SK-N-SH (cell line): ENCODE data around the gene B4GALNT1. TPM values are rescaled to one million over a fixed set of nuclear protein-coding genes. Genes with fewer than 3 reads are reported as not detected.

Source experiments
- CTCF ChIA-PET: fragments of 300-600, 350-600 bp; formaldehyde crosslinking; extraction: SDS; loops from one replicate; lab custom pipeline; 2021; lab: Yijun Ruan, JAX
- POLR2A ChIA-PET: fragments of 350-600 bp; sonication (Branson Sonifier 250); formaldehyde crosslinking; extraction: SDS; loops from one replicate; lab custom pipeline; 2020; ENCODE audit warnings: antibody characterized with exemption, inconsistent platforms; lab: Yijun Ruan, JAX
- DNase-seq: peaks from one replicate; pipeline ENCODE4 v3.0.0; 2012
- H2AFZ ChIP-seq: fragments of 200-600 bp; sonication (generic); 2 replicates; pipeline ENCODE4 v1.8.1; 2016; ENCODE audit warnings: antibody characterized with exemption, mild to moderate bottlenecking, low read depth
- H3F3A ChIP-seq: fragments of 200-600 bp; sonication (generic); replicated peaks from 2 replicates; pipeline ENCODE3; 2016; ENCODE audit warnings: antibody characterized with exemption, mild to moderate bottlenecking; ENCODE audit not compliant: insufficient read depth
- H3K27ac ChIP-seq, 2 experiments: fragments of 200-500 bp in 1 of 2; fragments of 200-600 bp in 1 of 2; sonication (Bioruptor generic) in 1 of 2; sonication (generic), shearing (Covaris generic) in 1 of 2; 2 replicates each; pipeline versions ENCODE4 v1.5.1 to v1.6.1; 2014 to 2016; ENCODE audit warnings: low read depth in 2 of 2, inconsistent platforms in 1 of 2, low read length in 1 of 2, mild to moderate bottlenecking in 1 of 2, mixed read lengths in 1 of 2
- H3K27me3 ChIP-seq: fragments of 200-600 bp; sonication (generic), shearing (Covaris generic); 2 replicates; pipeline ENCODE4 v1.6.1; 2016; ENCODE audit warnings: mixed run types; ENCODE audit not compliant: insufficient read depth
- H3K36me3 ChIP-seq, 2 experiments: fragments of 200-500 bp in 1 of 2; fragments of 200-600 bp in 1 of 2; sonication (Bioruptor generic) in 1 of 2; sonication (generic) in 1 of 2; replicated peaks in 1 of 2; 2 replicates each; pipeline versions ENCODE3 to v1.5.1; 2014 to 2016; ENCODE audit warnings: low read length in 1 of 2, mild to moderate bottlenecking in 1 of 2; ENCODE audit not compliant: insufficient read depth in 2 of 2, control insufficient read depth in 1 of 2
- H3K4me1 ChIP-seq, 2 experiments: fragments of 200-500 bp in 1 of 2; fragments of 200-600 bp in 1 of 2; sonication (Bioruptor generic) in 1 of 2; sonication (generic), shearing (Covaris generic) in 1 of 2; 2 replicates each; pipeline versions ENCODE4 v1.5.1 to v1.6.1; 2014 to 2016; ENCODE audit warnings: low read depth in 1 of 2, low read length in 1 of 2, mixed run types in 1 of 2; ENCODE audit not compliant: insufficient read depth in 2 of 2, control insufficient read depth in 1 of 2
- H3K4me2 ChIP-seq: fragments of 200-600 bp; sonication (generic), shearing (Covaris generic); 2 replicates; pipeline ENCODE4 v1.6.1; 2017; ENCODE audit warnings: mixed run types
- H3K4me3 ChIP-seq, 2 experiments: fragments of 200-500 bp in 1 of 2; fragments of 200-600 bp in 1 of 2; sonication (Bioruptor generic) in 1 of 2; sonication (generic), shearing (Covaris generic) in 1 of 2; 2 replicates each; pipeline versions ENCODE4 v1.5.1 to v1.8.1; 2014 to 2016; ENCODE audit warnings: low read depth in 2 of 2, inconsistent platforms in 1 of 2, low read length in 1 of 2, mild to moderate bottlenecking in 1 of 2, mixed read lengths in 1 of 2, moderate library complexity in 1 of 2
- H3K79me2 ChIP-seq: fragments of 200-600 bp; sonication (generic); 2 replicates; pipeline ENCODE4 v1.8.1; 2017; ENCODE audit warnings: mild to moderate bottlenecking; ENCODE audit not compliant: insufficient read depth
- H3K9ac ChIP-seq: fragments of 200-600 bp; sonication (generic); 2 replicates; pipeline ENCODE4 v1.6.1; 2017; ENCODE audit warnings: mixed run types
- H3K9me2 ChIP-seq: fragments of 200-600 bp; sonication (generic); 2 replicates; pipeline ENCODE4 v1.6.1; 2017; ENCODE audit warnings: mixed run types
- H3K9me3 ChIP-seq: fragments of 200-600 bp; sonication (generic); 2 replicates; pipeline ENCODE4 v1.6.1; 2017; ENCODE audit warnings: mixed run types, mild to moderate bottlenecking, moderate library complexity
- H4K20me1 ChIP-seq: fragments of 200-600 bp; sonication (generic); 2 replicates; pipeline ENCODE4 v1.6.1; 2017; ENCODE audit warnings: mild to moderate bottlenecking, mixed run types; ENCODE audit not compliant: insufficient read depth
- FOXM1 ChIP-seq: IDR thresholded peaks from 2 replicates; pipeline ENCODE4 v1.4.0; 2012; ENCODE audit warnings: low read depth, mild to moderate bottlenecking
- MEF2A ChIP-seq: IDR thresholded peaks from 2 replicates; pipeline ENCODE4 v1.4.0; 2012; ENCODE audit warnings: low read depth, borderline replicate concordance
- MXI1 ChIP-seq: IDR thresholded peaks from 2 replicates; pipeline ENCODE4 v1.6.1; 2012; ENCODE audit warnings: mild to moderate bottlenecking, low read depth, low read length, improper control_type of control experiment
- NFIC ChIP-seq: IDR thresholded peaks from 2 replicates; pipeline ENCODE4 v1.4.0; 2012; ENCODE audit warnings: borderline replicate concordance
- RAD21 ChIP-seq: IDR thresholded peaks from 2 replicates; pipeline ENCODE4 v1.6.1; 2012; ENCODE audit warnings: mild to moderate bottlenecking, low read length
- RFX5 ChIP-seq: IDR thresholded peaks from 2 replicates; pipeline ENCODE4 v1.6.1; 2012; ENCODE audit warnings: mild to moderate bottlenecking, improper control_type of control experiment, low read length
- RXRA ChIP-seq: IDR thresholded peaks from 2 replicates; pipeline ENCODE4 v1.4.0; 2012; ENCODE audit warnings: low read depth, mild to moderate bottlenecking, borderline replicate concordance
- TCF12 ChIP-seq: IDR thresholded peaks from 2 replicates; pipeline ENCODE4 v1.4.0; 2012
- WGBS: methylation state at CpG from one replicate; pipeline ENCODE4 v1.1.6; 2017; ENCODE audit warnings: low lambda C conversion rate; 5-methylcytosine and 5-hydroxymethylcytosine counted together
- polyA plus RNA-seq, 3 experiments: library from polyadenylated mRNA; depleted of rRNA; stranded (reverse); fragments of >200 nt; gene quantifications; 2 replicates each; pipeline ENCODE4 v1.2.3, GENCODE V29; 2012
- TF ChIP-seq, protein P1 (sequence below): fragments of 200-600 bp; sonication (generic); IDR thresholded peaks from 2 replicates; pipeline ENCODE4 v1.6.1; 2017; ENCODE audit warnings: antibody characterized with exemption, mild to moderate bottlenecking, moderate library complexity
- TF ChIP-seq, protein P2 (sequence below): fragments of 150-350 bp; IDR thresholded peaks from 2 replicates; pipeline ENCODE4 v1.6.1; 2016; ENCODE audit warnings: mild to moderate bottlenecking, low read depth, low read length
- TF ChIP-seq, protein P3 (sequence below): IDR thresholded peaks from 2 replicates; pipeline ENCODE4 v1.4.0; 2012; ENCODE audit warnings: low read depth
- TF ChIP-seq, protein P4 (sequence below): IDR thresholded peaks from 2 replicates; pipeline ENCODE4 v1.6.1; 2012; ENCODE audit warnings: mild to moderate bottlenecking, low read depth, low read length, moderate library complexity
- TF ChIP-seq, protein P5 (sequence below): IDR thresholded peaks from 2 replicates; pipeline ENCODE4; 2012

Gene B4GALNT1
- polyA plus RNA-seq, 1 of the 3 experiments (the other 2 are of a cell fraction): 5.3 TPM

DNA sequence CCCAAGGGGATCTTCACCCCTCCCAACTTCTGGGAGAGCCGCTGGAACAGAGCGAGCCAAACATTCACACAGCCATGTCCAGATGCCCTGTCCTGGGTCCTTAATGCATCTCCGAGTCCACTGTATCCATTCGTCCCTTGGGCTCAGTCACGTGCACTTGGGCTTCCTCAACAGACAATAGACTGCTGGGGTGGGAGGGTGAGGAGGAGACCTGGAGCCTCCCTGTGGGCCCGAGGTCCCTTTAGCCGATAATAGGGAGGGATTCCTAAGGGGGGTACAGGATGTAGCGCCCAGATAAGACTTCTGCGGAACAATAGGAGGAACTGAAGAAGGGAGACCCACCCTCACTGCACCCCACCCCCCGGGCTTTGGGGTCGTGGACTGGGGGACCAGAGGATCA, 15.1 kb downstream of the B4GALNT1 start (continued):
- TF ChIP-seq, protein P1, sequence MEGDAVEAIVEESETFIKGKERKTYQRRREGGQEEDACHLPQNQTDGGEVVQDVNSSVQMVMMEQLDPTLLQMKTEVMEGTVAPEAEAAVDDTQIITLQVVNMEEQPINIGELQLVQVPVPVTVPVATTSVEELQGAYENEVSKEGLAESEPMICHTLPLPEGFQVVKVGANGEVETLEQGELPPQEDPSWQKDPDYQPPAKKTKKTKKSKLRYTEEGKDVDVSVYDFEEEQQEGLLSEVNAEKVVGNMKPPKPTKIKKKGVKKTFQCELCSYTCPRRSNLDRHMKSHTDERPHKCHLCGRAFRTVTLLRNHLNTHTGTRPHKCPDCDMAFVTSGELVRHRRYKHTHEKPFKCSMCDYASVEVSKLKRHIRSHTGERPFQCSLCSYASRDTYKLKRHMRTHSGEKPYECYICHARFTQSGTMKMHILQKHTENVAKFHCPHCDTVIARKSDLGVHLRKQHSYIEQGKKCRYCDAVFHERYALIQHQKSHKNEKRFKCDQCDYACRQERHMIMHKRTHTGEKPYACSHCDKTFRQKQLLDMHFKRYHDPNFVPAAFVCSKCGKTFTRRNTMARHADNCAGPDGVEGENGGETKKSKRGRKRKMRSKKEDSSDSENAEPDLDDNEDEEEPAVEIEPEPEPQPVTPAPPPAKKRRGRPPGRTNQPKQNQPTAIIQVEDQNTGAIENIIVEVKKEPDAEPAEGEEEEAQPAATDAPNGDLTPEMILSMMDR: no peak
- TF ChIP-seq, protein P2, sequence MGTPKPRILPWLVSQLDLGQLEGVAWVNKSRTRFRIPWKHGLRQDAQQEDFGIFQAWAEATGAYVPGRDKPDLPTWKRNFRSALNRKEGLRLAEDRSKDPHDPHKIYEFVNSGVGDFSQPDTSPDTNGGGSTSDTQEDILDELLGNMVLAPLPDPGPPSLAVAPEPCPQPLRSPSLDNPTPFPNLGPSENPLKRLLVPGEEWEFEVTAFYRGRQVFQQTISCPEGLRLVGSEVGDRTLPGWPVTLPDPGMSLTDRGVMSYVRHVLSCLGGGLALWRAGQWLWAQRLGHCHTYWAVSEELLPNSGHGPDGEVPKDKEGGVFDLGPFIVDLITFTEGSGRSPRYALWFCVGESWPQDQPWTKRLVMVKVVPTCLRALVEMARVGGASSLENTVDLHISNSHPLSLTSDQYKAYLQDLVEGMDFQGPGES: no peak
- TF ChIP-seq FOXM1 (no peak), MXI1 (no peak)

DNA sequence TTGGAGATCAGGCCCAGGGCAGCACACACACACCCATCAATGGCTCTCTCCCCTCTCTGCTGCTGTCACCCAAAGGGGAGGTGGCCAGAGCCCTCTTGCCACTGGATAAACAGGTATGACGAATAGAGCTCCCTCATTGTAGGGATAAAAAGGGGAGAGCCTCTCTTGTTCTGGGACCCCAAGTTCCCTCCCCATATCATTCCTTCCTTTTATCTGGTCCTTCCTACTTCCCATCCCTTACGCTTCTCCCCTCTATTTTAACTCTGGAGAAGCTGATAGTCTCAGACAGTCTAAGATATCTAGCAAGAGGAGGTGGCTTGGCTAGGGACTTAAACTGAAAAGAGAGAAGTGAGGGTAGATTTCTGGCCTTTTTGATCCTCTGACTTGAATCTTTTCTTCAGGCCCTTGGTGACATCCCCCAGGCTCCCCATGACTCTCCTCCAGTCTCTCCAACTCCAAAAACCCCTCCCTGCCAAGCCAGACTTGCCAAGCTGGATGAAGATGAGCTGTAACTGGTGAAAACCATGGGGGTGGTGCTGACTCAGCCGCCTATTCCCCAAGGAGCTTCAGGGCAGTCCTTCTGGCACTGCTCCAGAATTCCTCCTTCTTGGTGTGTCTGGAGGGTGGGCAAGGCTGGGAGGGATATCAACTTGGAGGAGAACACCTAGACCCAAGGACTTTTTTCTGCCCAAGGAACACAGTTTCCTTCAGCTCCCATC, 16.5 kb downstream of the B4GALNT1 start:
- WGBS: 94% methylated on average over 3 of the region's 3 CpGs
- H3K4me2 ChIP-seq: no peak overlapping the region
- CTCF ChIA-PET: interaction anchor here (0.5 to 7.4 kb wide), 3 partner anchors 16 to 33 kb away, joined by 4 to 90 read pairs (median 39); partner anchors contain the start of gene B4GALNT1
- no peaks in the 10 kb centered on the region for H3K79me2 ChIP-seq
- H3K9ac ChIP-seq: no peak overlapping the region
- peaks cover 0 to 32% of the 10 kb centered on the region in 2 experiments for H3K36me3 ChIP-seq
- no peak overlapping the region for H2AFZ ChIP-seq
- H3F3A ChIP-seq: peaks cover 4% of the 10 kb centered on the region
- H3K9me3 ChIP-seq: no peaks in the 10 kb centered on the region
- no peaks in the 10 kb centered on the region for H3K27me3 ChIP-seq
- H3K4me3 ChIP-seq: no peak overlapping the region
- H3K4me1 ChIP-seq: peaks cover 5 to 17% of the 10 kb centered on the region in 2 experiments; a peak in 2 of 4 replicates
- H4K20me1 ChIP-seq: no peaks in the 10 kb centered on the region
- H3K9me2 ChIP-seq: no peaks in the 10 kb centered on the region
- peak; percentile 19; the same call in 1 of the 2 replicates for TF ChIP-seq NFIC
- TF ChIP-seq, protein P1: no peak
- DNase-seq: no peak
- POLR2A ChIA-PET: interaction anchor here (1.2 kb wide), 1 partner anchor 11 kb away, joined by 4 read pairs; no protein-coding TSS in a partner anchor
- no peak overlapping the region for H3K27ac ChIP-seq

DNA sequence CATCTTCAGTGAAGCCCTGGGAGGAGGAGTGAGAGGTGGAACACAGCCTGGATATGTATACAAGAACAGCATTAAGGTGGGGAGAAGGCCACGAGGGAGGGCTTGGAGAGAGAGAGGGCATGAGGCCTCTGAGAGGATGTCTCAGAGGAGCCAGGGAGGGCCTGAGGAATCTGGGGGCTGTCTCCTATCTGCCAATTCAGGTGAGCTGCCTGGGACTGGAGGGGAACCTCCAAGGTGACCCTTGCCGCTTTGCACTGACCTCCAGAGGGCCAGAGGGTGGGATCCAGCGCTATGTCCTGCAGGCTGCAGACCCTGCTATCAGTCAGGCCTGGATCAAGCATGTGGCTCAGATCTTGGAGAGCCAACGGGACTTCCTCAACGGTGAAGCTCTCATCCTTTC, 17.4 kb downstream of the B4GALNT1 start:
- no peak overlapping the region for H3K27ac ChIP-seq
- H3K9me2 ChIP-seq: no peaks in the 10 kb centered on the region
- no peaks in the 10 kb centered on the region for H3K79me2 ChIP-seq
- no peaks in the 10 kb centered on the region for H3K27me3 ChIP-seq
- H3K9me3 ChIP-seq: no peaks in the 10 kb centered on the region
- WGBS: 91% methylated on average over 4 of the region's 5 CpGs
- ChIA-PET CTCF (interaction anchor here (0.7 to 7.4 kb wide), 3 partner anchors 17 to 32 kb away, joined by 3 to 90 read pairs (median 39); partner anchors contain the start of gene B4GALNT1), POLR2A (interaction anchor here (1.0 kb wide), 1 partner anchor 10 kb away, joined by 3 read pairs; no protein-coding TSS in a partner anchor)
- H3K36me3 ChIP-seq: peaks cover 0 to 32% of the 10 kb centered on the region in 2 experiments
- no peak overlapping the region for H3K4me2 ChIP-seq
- H3K9ac ChIP-seq: no peak overlapping the region
- H2AFZ ChIP-seq: no peak overlapping the region
- H3K4me3 ChIP-seq: no peak overlapping the region
- no peak for DNase-seq
- H3K4me1 ChIP-seq: peaks cover 5 to 19% of the 10 kb centered on the region in 2 experiments; a peak in 2 of 4 replicates
- no peaks in the 10 kb centered on the region for H4K20me1 ChIP-seq
- peaks cover 4% of the 10 kb centered on the region for H3F3A ChIP-seq
- TF ChIP-seq TCF12 (no peak), RFX5 (no peak), RXRA (no peak), MEF2A (no peak), NFIC (no peak), RAD21 (no peak)
- TF ChIP-seq, protein P3, sequence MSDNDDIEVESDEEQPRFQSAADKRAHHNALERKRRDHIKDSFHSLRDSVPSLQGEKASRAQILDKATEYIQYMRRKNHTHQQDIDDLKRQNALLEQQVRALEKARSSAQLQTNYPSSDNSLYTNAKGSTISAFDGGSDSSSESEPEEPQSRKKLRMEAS: no peak
- TF ChIP-seq, protein P4, sequence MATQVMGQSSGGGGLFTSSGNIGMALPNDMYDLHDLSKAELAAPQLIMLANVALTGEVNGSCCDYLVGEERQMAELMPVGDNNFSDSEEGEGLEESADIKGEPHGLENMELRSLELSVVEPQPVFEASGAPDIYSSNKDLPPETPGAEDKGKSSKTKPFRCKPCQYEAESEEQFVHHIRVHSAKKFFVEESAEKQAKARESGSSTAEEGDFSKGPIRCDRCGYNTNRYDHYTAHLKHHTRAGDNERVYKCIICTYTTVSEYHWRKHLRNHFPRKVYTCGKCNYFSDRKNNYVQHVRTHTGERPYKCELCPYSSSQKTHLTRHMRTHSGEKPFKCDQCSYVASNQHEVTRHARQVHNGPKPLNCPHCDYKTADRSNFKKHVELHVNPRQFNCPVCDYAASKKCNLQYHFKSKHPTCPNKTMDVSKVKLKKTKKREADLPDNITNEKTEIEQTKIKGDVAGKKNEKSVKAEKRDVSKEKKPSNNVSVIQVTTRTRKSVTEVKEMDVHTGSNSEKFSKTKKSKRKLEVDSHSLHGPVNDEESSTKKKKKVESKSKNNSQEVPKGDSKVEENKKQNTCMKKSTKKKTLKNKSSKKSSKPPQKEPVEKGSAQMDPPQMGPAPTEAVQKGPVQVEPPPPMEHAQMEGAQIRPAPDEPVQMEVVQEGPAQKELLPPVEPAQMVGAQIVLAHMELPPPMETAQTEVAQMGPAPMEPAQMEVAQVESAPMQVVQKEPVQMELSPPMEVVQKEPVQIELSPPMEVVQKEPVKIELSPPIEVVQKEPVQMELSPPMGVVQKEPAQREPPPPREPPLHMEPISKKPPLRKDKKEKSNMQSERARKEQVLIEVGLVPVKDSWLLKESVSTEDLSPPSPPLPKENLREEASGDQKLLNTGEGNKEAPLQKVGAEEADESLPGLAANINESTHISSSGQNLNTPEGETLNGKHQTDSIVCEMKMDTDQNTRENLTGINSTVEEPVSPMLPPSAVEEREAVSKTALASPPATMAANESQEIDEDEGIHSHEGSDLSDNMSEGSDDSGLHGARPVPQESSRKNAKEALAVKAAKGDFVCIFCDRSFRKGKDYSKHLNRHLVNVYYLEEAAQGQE: no peak
- TF ChIP-seq, protein P5, sequence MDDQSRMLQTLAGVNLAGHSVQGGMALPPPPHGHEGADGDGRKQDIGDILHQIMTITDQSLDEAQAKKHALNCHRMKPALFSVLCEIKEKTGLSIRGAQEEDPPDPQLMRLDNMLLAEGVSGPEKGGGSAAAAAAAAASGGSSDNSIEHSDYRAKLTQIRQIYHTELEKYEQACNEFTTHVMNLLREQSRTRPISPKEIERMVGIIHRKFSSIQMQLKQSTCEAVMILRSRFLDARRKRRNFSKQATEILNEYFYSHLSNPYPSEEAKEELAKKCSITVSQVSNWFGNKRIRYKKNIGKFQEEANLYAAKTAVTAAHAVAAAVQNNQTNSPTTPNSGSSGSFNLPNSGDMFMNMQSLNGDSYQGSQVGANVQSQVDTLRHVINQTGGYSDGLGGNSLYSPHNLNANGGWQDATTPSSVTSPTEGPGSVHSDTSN: no peak
